SH-SY5Y (cell line): ENCODE data around the gene TMEM25.

Source experiments
- GATA2 ChIP-seq: IDR thresholded peaks from 2 replicates; pipeline ENCODE4 v1.6.1; 2011; ENCODE audit warnings: mild to moderate bottlenecking, low read depth, low read length
- GATA3 ChIP-seq: IDR thresholded peaks from 2 replicates; pipeline ENCODE4 v1.6.1; 2011; ENCODE audit warnings: low read depth, mild to moderate bottlenecking, low read length, moderate library complexity

- TF ChIP-seq GATA2 (no peak), GATA3 (no peak)
Observed at GRCh38 chr11:118545533-118545932, 14.5 kb downstream of the TMEM25 start.
